GM21515 (cell line): ENCODE measurements around the gene FRS2.
A peak's percentile ranks its signal among the peaks of the same experiment; 100 is the strongest.

ENCODE experiments used
- ATAC-seq: cut with Tn5 transposase; IDR thresholded peaks from one replicate; pipeline ENCODE4 v1.9.1; 2021; ENCODE audit not compliant: unreplicated experiment

FRS2 gene

GRCh38 chr12:69524331-69524630, 54.1 kb downstream of the FRS2 start:
- ATAC-seq, result no peak

GRCh38 chr12:69524755-69525469, 54.7 kb downstream of the FRS2 start:
- no peak for ATAC-seq

- ATAC-seq, result no peak
These were observed 57.5 kb downstream of the FRS2 start for GRCh38 chr12:69527506-69528272.

GRCh38 chr12:69529021-69529420, 58.8 kb downstream of the FRS2 start:
- ATAC-seq, result no peak

- ATAC-seq, result no peak
These were observed 63.7 kb downstream of the FRS2 start for GRCh38 chr12:69533844-69534243.

- ATAC-seq, result peak; percentile 77
These were observed 64.2 kb downstream of the FRS2 start for GRCh38 chr12:69534389-69534822.

GRCh38 chr12:69540987-69541386, 70.8 kb downstream of the FRS2 start:
- no peak for ATAC-seq

- ATAC-seq, result no peak
These were observed 73.9 kb downstream of the FRS2 start for GRCh38 chr12:69544087-69544486.

GRCh38 chr12:69545081-69545480, 74.9 kb downstream of the FRS2 start:
- no peak for ATAC-seq

- no peak for ATAC-seq
These were observed 76.7 kb downstream of the FRS2 start for GRCh38 chr12:69546693-69547438.

GRCh38 chr12:69548687-69549086, 78.5 kb downstream of the FRS2 start:
- no peak for ATAC-seq

- ATAC-seq, result no peak
These were observed 80.6 kb downstream of the FRS2 start for GRCh38 chr12:69550569-69551350.

GRCh38 chr12:69553628-69554248, 83.5 kb downstream of the FRS2 start:
- no peak for ATAC-seq

GRCh38 chr12:69555461-69555860, 85.3 kb downstream of the FRS2 start:
- ATAC-seq, result no peak

GRCh38 chr12:69556383-69556782, 86.2 kb downstream of the FRS2 start:
- no peak for ATAC-seq

- ATAC-seq, result no peak
These were observed 93.1 kb downstream of the FRS2 start for GRCh38 chr12:69563166-69563762.

- no peak for ATAC-seq
These were observed 96.4 kb downstream of the FRS2 start for GRCh38 chr12:69566603-69567002.

- no peak for ATAC-seq
These were observed 99.0 kb downstream of the FRS2 start for GRCh38 chr12:69569236-69569635.

GRCh38 chr12:69570000-69570516, 99.9 kb downstream of the FRS2 start:
- ATAC-seq, result no peak
